Epithelial cell of esophagus (primary cell): Measurements from ENCODE around the gene RAI1.

ENCODE experiments used
- DNase-seq: peaks from one replicate; pipeline ENCODE4 v3.0.0; 2010; ENCODE audit warnings: low read depth
- H3K4me3 ChIP-seq: 2 replicates; pipeline ENCODE4 v1.5.1; 2011; ENCODE audit warnings: mild to moderate bottlenecking, low read length, control low read depth
- CTCF ChIP-seq: IDR thresholded peaks from 2 replicates; pipeline ENCODE4 v1.5.1; 2011; ENCODE audit warnings: low read depth, mild to moderate bottlenecking, low read length, control low read depth, inconsistent platforms; ENCODE audit not compliant: insufficient read depth; ENCODE audit errors: missing control alignments

Gene RAI1

DNA sequence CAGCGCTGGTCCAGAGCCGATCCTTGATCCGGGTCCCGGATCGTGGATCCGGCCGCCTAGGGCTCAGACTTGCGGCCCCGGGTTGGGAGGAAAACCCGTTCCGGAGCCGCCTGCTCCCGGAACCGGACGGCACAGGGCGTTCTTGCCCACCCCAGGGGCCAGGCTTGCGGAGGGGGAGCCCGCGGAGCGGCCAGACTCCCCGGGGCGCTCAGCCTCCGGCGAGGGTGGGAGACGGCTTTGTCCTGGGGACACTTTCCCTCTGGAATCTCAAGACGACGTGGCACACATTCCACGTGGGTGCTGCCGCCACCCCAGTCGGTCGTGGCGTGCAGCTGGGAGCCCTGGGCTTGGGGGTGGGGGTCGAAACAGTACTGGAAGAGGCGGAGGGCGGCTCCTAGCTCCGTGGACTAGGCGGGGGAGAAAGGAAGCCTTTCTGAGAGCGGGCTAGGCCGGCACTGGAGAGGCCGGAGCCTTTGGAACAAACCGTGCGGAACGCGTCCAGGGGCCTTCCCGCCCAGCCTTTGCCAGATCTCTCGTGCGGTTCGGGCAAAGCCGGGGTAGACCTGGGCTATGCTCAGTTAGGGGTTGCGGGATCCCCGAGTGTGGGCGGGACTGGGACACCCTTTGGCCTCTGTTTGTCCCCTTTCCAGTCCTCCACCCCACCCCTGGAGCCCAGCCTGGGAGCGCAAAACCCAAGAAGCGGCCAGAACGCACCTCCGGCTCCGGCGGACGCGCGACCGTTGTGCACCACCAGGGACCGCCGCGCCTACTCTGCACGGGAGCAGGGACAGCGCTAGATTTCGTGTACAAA is 129.0 kb downstream of the RAI1 start:
- no peak for TF ChIP-seq CTCF
- H3K4me3 ChIP-seq: no peak overlapping the region
- DNase-seq: peak; percentile 57

GRCh38 chr17:17810895-17811248 is 129.6 kb downstream of the RAI1 start:
- no peak overlapping the region for H3K4me3 ChIP-seq
- TF ChIP-seq CTCF: no peak
- DNase-seq: no peak

GRCh38 chr17:17811381-17812210 is 130.3 kb downstream of the RAI1 start:
- no peak overlapping the region for H3K4me3 ChIP-seq
- DNase-seq: peak; percentile 35
- no peak for TF ChIP-seq CTCF

DNA sequence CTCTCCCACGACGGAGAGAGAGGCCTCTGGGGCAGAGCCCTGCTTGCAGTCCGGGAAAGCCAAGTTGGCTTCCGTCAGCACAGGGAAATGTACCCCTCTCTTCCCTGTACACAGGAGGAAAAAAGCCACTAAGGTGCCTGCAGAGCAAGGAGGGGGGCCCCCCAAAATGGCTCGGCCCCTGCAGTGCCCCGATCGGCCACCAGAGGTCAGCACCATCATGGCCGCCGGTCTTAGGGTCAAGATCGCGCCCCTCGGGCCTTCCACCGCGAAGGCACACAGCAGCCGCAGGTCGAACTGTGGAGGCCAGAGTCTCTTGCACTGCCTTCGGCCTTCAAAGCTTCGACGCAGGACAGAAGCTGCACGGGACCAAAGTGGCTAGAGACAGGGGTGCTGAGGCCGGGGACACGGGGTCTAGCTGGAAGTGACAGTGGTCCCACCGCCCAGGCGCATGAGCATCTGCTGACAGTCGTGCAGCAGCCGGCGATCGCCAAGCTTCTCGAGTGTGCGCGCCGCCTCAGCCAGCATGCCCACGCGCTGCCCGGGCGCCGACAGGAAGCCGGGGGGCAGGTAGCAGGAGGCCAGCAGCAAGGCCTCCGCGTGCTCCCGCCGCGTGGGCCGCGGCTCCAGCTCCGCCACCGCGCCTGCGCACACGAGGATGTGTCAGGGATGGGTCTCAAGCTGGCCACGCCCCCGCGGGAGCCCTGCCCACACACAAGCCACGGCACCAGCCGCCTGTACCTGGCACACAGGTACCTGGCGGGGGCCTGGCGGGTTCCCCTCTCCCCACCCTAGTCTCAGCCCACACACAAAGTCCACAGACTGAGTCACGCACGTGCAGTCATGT is 131.2 kb downstream of the RAI1 start:
- DNase-seq: peak; percentile 64
- H3K4me3 ChIP-seq: no peak overlapping the region
- peak; percentile 90 for TF ChIP-seq CTCF

- no peak for DNase-seq
- no peak overlapping the region for H3K4me3 ChIP-seq
- TF ChIP-seq CTCF: no peak
These were observed 131.9 kb downstream of the RAI1 start for GRCh38 chr17:17813055-17813724.

- TF ChIP-seq CTCF: no peak
- H3K4me3 ChIP-seq: no peak overlapping the region
- DNase-seq: no peak
These were observed 132.5 kb downstream of the RAI1 start for GRCh38 chr17:17813725-17814095.
